GM15510 (cell line): ENCODE measurements around the gene TMEM178A.

Experiments
- POLR2A ChIP-seq: IDR thresholded peaks from 3 replicates; pipeline ENCODE4 v1.6.1; 2011; ENCODE audit warnings: borderline replicate concordance; ENCODE audit not compliant: insufficient read length; ENCODE audit errors: extremely low read depth

The TMEM178A gene

GRCh38 chr2:39663187-39663930 lies 2.4 kb upstream of the TMEM178A start:
- TF ChIP-seq POLR2A = no peak

GRCh38 chr2:39664232-39664887 lies 1.4 kb upstream of the TMEM178A start:
- TF ChIP-seq POLR2A = no peak

GRCh38 chr2:39664888-39665591 lies 677 bp upstream of the TMEM178A start:
- TF ChIP-seq POLR2A = no peak

- no peak for TF ChIP-seq POLR2A
Measured at GRCh38 chr2:39666491-39667101, 879 bp downstream of the TMEM178A start.

GRCh38 chr2:39667104-39667885 lies 1.6 kb downstream of the TMEM178A start:
- no peak for TF ChIP-seq POLR2A

- no peak for TF ChIP-seq POLR2A
Measured at GRCh38 chr2:39667886-39668276, 2.2 kb downstream of the TMEM178A start.

GRCh38 chr2:39668576-39669080 lies 2.9 kb downstream of the TMEM178A start:
- no peak for TF ChIP-seq POLR2A

GRCh38 chr2:39671604-39672003 lies 5.9 kb downstream of the TMEM178A start:
- no peak for TF ChIP-seq POLR2A

- no peak for TF ChIP-seq POLR2A
Measured at GRCh38 chr2:39673018-39673417, 7.3 kb downstream of the TMEM178A start.

- no peak for TF ChIP-seq POLR2A
Measured at GRCh38 chr2:39676342-39676741, 10.6 kb downstream of the TMEM178A start.

GRCh38 chr2:39678170-39678569 lies 12.5 kb downstream of the TMEM178A start:
- TF ChIP-seq POLR2A = no peak

- no peak for TF ChIP-seq POLR2A
Measured at GRCh38 chr2:39679805-39680204, 14.1 kb downstream of the TMEM178A start.

GRCh38 chr2:39682066-39682692 lies 16.5 kb downstream of the TMEM178A start:
- TF ChIP-seq POLR2A = no peak

GRCh38 chr2:39683022-39683699 lies 17.4 kb downstream of the TMEM178A start:
- no peak for TF ChIP-seq POLR2A

- TF ChIP-seq POLR2A = no peak
Measured at GRCh38 chr2:39684464-39684863, 18.7 kb downstream of the TMEM178A start.
